Measurements from ENCODE around the gene CD48. TPM values are rescaled to one million over a fixed set of nuclear protein-coding genes. Genes with fewer than 3 reads are reported as not detected.

CD48 gene
- polyA plus RNA-seq, 1 of the 3 experiments (the other 2 are of a cell fraction): not detected

DNA sequence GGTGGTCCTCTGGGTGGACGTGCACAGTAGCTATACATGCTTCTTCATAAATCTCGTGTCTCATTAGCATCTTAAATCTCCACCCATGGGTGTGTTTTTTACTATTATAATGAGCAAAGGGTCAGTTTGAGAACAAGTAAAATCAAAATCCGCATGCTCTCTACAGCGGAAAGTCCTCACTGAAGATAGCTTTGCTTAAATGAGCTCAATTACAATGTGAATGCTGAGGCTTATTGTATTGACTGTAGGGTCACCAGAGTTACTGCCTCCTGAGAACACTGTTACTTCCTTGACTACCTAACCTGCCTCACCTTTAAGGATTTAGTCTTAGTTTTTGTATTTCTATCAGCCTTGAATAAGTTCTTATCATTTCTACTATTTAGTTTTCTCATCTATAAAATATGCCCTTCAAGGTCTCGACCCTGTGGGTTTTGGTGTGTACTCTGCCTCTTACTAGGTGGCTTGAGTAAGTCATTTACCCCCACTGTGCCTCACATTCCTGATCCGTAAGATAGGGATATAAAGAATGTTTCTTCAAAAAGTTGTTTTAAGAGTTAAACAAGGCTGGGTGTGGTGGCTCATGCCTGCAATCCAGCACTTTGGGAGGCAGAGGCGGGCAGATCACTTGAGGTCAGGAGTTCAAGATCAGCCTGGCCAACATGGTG is 35.3 kb upstream of the CD48 start (continued):
- TF ChIP-seq, protein P1, sequence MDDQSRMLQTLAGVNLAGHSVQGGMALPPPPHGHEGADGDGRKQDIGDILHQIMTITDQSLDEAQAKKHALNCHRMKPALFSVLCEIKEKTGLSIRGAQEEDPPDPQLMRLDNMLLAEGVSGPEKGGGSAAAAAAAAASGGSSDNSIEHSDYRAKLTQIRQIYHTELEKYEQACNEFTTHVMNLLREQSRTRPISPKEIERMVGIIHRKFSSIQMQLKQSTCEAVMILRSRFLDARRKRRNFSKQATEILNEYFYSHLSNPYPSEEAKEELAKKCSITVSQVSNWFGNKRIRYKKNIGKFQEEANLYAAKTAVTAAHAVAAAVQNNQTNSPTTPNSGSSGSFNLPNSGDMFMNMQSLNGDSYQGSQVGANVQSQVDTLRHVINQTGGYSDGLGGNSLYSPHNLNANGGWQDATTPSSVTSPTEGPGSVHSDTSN (IDR thresholded peaks at IDR 0.05): no peak
- TF ChIP-seq, protein P2, sequence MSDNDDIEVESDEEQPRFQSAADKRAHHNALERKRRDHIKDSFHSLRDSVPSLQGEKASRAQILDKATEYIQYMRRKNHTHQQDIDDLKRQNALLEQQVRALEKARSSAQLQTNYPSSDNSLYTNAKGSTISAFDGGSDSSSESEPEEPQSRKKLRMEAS (IDR thresholded peaks at IDR 0.05; ENCODE audit: low read depth): no peak
- TF ChIP-seq FOXJ3 (CRISPR knock-in tag; IDR thresholded peaks at IDR 0.05) (no peak), GATA2 (CRISPR knock-in tag; IDR thresholded peaks at IDR 0.05) (no peak), ELF1 (IDR thresholded peaks at IDR 0.05) (no peak), TAF1 (IDR thresholded peaks at IDR 0.05; ENCODE audit: borderline replicate concordance, low read depth, low read length) (no peak)

DNA sequence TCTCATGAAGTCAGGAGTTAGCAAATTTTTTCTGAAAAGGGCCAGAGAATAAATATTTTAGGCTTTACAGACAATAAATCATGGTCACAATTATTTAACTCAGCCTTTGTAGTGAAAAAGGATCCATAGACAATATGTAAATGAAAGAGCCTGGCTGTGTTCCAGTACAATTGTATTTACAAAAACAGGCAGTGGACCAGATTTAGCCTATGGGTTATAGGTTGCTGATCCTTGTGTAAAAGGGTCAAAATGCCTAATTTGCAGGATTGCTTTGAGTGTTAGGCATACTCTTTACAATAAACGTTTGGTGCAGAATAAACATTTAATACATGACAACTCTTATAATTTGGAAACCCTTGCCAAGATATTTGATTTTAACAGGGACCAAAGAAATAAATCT is 33.9 kb upstream of the CD48 start:
- ChIA-PET CTCF (no interaction called here), POLR2A (no interaction called here)
- no peaks in the 10 kb centered on the region for H3K9me3 ChIP-seq
- 3% methylated on average over 1 of the region's 1 CpG for WGBS (ENCODE audit: low lambda C conversion rate)
- no peak overlapping the region for H3K4me3 ChIP-seq (ENCODE audit: low read depth in 2 of 2, low read length in 1 of 2)
- H3K36me3 ChIP-seq (replicated peaks in 1 of 2; ENCODE audit: control insufficient read depth in 1 of 2, insufficient read depth in 2 of 2, low read length in 1 of 2): no peaks in the 10 kb centered on the region
- no peak overlapping the region for H2AFZ ChIP-seq (ENCODE audit: low read depth)
- no peaks in the 10 kb centered on the region for H3K79me2 ChIP-seq (ENCODE audit: insufficient read depth)
- no peak overlapping the region for H3K9ac ChIP-seq
- no peak overlapping the region for H3K4me2 ChIP-seq
- no peak for TF ChIP-seq JUND (IDR thresholded peaks at IDR 0.05)
- TF ChIP-seq RXRA (IDR thresholded peaks at IDR 0.05; ENCODE audit: borderline replicate concordance, low read depth): no peak
- no peak for TF ChIP-seq TCF12 (IDR thresholded peaks at IDR 0.05)
- TF ChIP-seq YY1 (IDR thresholded peaks at IDR 0.05; ENCODE audit: low read depth): no peak
- TF ChIP-seq EZH2phosphoT487 (IDR thresholded peaks at IDR 0.05; ENCODE audit: borderline replicate concordance, low read depth): no peak
- TF ChIP-seq FOSL2 (IDR thresholded peaks at IDR 0.05; ENCODE audit: borderline replicate concordance, low read depth): no peak
- no peak for TF ChIP-seq TAF1 (IDR thresholded peaks at IDR 0.05; ENCODE audit: borderline replicate concordance, low read depth, low read length)
- TF ChIP-seq, protein P2 (IDR thresholded peaks at IDR 0.05; ENCODE audit: low read depth): no peak
- TF ChIP-seq TEAD4 (IDR thresholded peaks at IDR 0.05; ENCODE audit: borderline replicate concordance, insufficient read depth): no peak
- no peak for TF ChIP-seq RAD21 (IDR thresholded peaks at IDR 0.05; ENCODE audit: low read length)
- TF ChIP-seq, protein P3, sequence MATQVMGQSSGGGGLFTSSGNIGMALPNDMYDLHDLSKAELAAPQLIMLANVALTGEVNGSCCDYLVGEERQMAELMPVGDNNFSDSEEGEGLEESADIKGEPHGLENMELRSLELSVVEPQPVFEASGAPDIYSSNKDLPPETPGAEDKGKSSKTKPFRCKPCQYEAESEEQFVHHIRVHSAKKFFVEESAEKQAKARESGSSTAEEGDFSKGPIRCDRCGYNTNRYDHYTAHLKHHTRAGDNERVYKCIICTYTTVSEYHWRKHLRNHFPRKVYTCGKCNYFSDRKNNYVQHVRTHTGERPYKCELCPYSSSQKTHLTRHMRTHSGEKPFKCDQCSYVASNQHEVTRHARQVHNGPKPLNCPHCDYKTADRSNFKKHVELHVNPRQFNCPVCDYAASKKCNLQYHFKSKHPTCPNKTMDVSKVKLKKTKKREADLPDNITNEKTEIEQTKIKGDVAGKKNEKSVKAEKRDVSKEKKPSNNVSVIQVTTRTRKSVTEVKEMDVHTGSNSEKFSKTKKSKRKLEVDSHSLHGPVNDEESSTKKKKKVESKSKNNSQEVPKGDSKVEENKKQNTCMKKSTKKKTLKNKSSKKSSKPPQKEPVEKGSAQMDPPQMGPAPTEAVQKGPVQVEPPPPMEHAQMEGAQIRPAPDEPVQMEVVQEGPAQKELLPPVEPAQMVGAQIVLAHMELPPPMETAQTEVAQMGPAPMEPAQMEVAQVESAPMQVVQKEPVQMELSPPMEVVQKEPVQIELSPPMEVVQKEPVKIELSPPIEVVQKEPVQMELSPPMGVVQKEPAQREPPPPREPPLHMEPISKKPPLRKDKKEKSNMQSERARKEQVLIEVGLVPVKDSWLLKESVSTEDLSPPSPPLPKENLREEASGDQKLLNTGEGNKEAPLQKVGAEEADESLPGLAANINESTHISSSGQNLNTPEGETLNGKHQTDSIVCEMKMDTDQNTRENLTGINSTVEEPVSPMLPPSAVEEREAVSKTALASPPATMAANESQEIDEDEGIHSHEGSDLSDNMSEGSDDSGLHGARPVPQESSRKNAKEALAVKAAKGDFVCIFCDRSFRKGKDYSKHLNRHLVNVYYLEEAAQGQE (IDR thresholded peaks at IDR 0.05; ENCODE audit: low read depth, low read length): no peak
- no peak for TF ChIP-seq SMC3 (IDR thresholded peaks at IDR 0.05; ENCODE audit: low read depth, low read length)
- TF ChIP-seq NRF1 (IDR thresholded peaks at IDR 0.05; ENCODE audit: low read depth, low read length): no peak
- TF ChIP-seq, protein P4, sequence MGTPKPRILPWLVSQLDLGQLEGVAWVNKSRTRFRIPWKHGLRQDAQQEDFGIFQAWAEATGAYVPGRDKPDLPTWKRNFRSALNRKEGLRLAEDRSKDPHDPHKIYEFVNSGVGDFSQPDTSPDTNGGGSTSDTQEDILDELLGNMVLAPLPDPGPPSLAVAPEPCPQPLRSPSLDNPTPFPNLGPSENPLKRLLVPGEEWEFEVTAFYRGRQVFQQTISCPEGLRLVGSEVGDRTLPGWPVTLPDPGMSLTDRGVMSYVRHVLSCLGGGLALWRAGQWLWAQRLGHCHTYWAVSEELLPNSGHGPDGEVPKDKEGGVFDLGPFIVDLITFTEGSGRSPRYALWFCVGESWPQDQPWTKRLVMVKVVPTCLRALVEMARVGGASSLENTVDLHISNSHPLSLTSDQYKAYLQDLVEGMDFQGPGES (IDR thresholded peaks at IDR 0.05; ENCODE audit: low read depth, low read length): no peak
- no peak for TF ChIP-seq MEF2A (IDR thresholded peaks at IDR 0.05; ENCODE audit: borderline replicate concordance, low read depth)
- no peaks in the 10 kb centered on the region for H4K20me1 ChIP-seq (ENCODE audit: insufficient read depth)
- no peaks in the 10 kb centered on the region for H3F3A ChIP-seq (replicated peaks; ENCODE audit: insufficient read depth)
- no peaks in the 10 kb centered on the region for H3K9me2 ChIP-seq
- peaks cover 6% of the 10 kb centered on the region; the same call in 1 of the 2 replicates for H3K27me3 ChIP-seq (ENCODE audit: insufficient read depth)
- no peaks in the 10 kb centered on the region for H3K4me1 ChIP-seq (ENCODE audit: control insufficient read depth in 1 of 2, insufficient read depth in 2 of 2, low read depth in 1 of 2, low read length in 1 of 2)
- H3K27ac ChIP-seq (ENCODE audit: low read depth in 2 of 2, low read length in 1 of 2): no peak overlapping the region
- no peak for DNase-seq
